ENCODE results near the gene FBXO4. TPM values are rescaled to one million over a fixed set of nuclear protein-coding genes. Genes with fewer than 3 reads are reported as not detected.

FBXO4 gene
- total and polyA plus RNA-seq, 2 of the 8 experiments (the other 6 are each of a cell fraction or from before 2014, with no cell fraction given), result 0.60 to 0.88 TPM

DNA sequence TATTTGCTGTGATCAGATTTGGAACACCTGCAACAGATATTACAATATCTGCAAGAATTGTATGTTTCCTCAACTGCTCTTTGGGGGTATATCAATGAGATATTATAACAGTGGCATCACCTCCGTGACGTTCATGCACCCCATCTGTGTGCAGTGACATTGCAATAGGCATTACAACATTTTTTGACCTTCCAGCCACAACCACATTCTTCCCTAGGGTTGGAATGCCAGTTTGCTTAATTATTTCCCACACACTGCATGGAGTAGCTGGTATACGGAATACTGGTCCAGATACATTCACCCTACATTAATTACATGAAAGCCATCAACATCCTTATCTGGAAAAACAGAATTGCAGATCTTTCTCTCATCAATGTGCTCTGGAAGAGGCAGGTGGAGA, 42.3 kb downstream of the FBXO4 start:
- Histone ChIP-seq H3K9ac (replicated peaks in 1 of 4; ENCODE audit: extremely low read depth in 1 of 4, low read depth in 3 of 4, low read length in 3 of 4) (no peak overlapping the region), H3K14ac (ENCODE audit: insufficient read length) (no peak overlapping the region), H3K27ac (ENCODE audit: low read depth, low read length) (no peak overlapping the region), H3K79me1 (ENCODE audit: low read depth, low read length) (no peaks in the 10 kb centered on the region), H4K91ac (replicated peaks; ENCODE audit: insufficient read length, low read length) (no peak overlapping the region), H4K5ac (ENCODE audit: insufficient read length, low read depth, low read length) (no peak overlapping the region), H3K4ac (replicated peaks; ENCODE audit: insufficient read length, low read depth, low read length) (no peak overlapping the region), H3K18ac (ENCODE audit: extremely low read depth, low read length) (no peak overlapping the region), H2AK5ac (ENCODE audit: low read depth, low read length) (no peak overlapping the region), H3K23ac (ENCODE audit: insufficient read length) (no peak overlapping the region), H3K23me2 (ENCODE audit: low read depth, low read length) (no peaks in the 10 kb centered on the region), H3K4me1 (replicated peaks in 1 of 4; ENCODE audit: control insufficient read depth in 3 of 4, insufficient read depth in 4 of 4, low read length in 3 of 4) (no peaks in the 10 kb centered on the region), H4K20me1 (replicated peaks in 1 of 2; ENCODE audit: control insufficient read depth in 1 of 2, insufficient read depth in 2 of 2, low read length in 2 of 2) (no peaks in the 10 kb centered on the region), H3K9me3 (ENCODE audit: insufficient read depth in 2 of 2, low read depth in 1 of 2, low read length in 1 of 2) (peaks cover 2 to 4% of the 10 kb centered on the region in 2 experiments; a peak in 1 of 4 replicates), H2BK20ac (ENCODE audit: low read length) (no peak overlapping the region), H3K4me3 (ENCODE audit: extremely low read depth in 1 of 4, insufficient read depth in 2 of 4, low read depth in 3 of 4, low read length in 4 of 4) (no peak overlapping the region), H3K56ac (replicated peaks; ENCODE audit: insufficient read length, low read depth, low read length) (no peak overlapping the region), H2BK15ac (ENCODE audit: low read length) (no peak overlapping the region), H3K4me2 (ENCODE audit: insufficient read depth in 1 of 2, low read depth in 2 of 2, low read length in 2 of 2) (no peak overlapping the region), H2BK5ac (ENCODE audit: low read depth, low read length) (no peak overlapping the region), H3K79me2 (ENCODE audit: control insufficient read depth in 1 of 2, insufficient read depth in 2 of 2, low read length in 2 of 2) (no peaks in the 10 kb centered on the region), H4K8ac (ENCODE audit: extremely low read depth, insufficient read depth, low read length) (no peak overlapping the region), H3K27me3 (replicated peaks in 1 of 4; ENCODE audit: control insufficient read depth in 3 of 4, extremely low read depth in 1 of 4, insufficient read depth in 3 of 4, low read length in 3 of 4) (no peaks in the 10 kb centered on the region), H2BK12ac (ENCODE audit: low read depth, low read length) (no peak overlapping the region), H2BK120ac (replicated peaks; ENCODE audit: low read depth, low read length) (no peak overlapping the region), H2AFZ (ENCODE audit: low read length) (no peak overlapping the region), H3K36me3 (ENCODE audit: control insufficient read depth in 2 of 4, insufficient read depth in 4 of 4, low read length in 3 of 4) (no peaks in the 10 kb centered on the region)
- WGBS, 2 experiments (ENCODE audit: extremely low coverage in 1 of 2, insufficient coverage in 1 of 2, insufficient read length in 1 of 2, insufficient replicate concordance in 2 of 2, low coverage in 1 of 2, low lambda C conversion rate in 2 of 2, missing lambda C conversion rate in 1 of 2), result 90% methylated on average over 3 of the region's 3 CpGs; no CpG with 5 or more reads in 1 of the 2 experiments
- DNase-seq (ENCODE audit: low read depth in 1 of 2, low spot score in 2 of 2) (no peak), FAIRE-seq (no peak)
- ChIA-PET POLR2A (ENCODE audit: partially characterized antibody) (no interaction called here), CTCF (ENCODE audit: partially characterized antibody) (no interaction called here)
- TF ChIP-seq, protein P1, sequence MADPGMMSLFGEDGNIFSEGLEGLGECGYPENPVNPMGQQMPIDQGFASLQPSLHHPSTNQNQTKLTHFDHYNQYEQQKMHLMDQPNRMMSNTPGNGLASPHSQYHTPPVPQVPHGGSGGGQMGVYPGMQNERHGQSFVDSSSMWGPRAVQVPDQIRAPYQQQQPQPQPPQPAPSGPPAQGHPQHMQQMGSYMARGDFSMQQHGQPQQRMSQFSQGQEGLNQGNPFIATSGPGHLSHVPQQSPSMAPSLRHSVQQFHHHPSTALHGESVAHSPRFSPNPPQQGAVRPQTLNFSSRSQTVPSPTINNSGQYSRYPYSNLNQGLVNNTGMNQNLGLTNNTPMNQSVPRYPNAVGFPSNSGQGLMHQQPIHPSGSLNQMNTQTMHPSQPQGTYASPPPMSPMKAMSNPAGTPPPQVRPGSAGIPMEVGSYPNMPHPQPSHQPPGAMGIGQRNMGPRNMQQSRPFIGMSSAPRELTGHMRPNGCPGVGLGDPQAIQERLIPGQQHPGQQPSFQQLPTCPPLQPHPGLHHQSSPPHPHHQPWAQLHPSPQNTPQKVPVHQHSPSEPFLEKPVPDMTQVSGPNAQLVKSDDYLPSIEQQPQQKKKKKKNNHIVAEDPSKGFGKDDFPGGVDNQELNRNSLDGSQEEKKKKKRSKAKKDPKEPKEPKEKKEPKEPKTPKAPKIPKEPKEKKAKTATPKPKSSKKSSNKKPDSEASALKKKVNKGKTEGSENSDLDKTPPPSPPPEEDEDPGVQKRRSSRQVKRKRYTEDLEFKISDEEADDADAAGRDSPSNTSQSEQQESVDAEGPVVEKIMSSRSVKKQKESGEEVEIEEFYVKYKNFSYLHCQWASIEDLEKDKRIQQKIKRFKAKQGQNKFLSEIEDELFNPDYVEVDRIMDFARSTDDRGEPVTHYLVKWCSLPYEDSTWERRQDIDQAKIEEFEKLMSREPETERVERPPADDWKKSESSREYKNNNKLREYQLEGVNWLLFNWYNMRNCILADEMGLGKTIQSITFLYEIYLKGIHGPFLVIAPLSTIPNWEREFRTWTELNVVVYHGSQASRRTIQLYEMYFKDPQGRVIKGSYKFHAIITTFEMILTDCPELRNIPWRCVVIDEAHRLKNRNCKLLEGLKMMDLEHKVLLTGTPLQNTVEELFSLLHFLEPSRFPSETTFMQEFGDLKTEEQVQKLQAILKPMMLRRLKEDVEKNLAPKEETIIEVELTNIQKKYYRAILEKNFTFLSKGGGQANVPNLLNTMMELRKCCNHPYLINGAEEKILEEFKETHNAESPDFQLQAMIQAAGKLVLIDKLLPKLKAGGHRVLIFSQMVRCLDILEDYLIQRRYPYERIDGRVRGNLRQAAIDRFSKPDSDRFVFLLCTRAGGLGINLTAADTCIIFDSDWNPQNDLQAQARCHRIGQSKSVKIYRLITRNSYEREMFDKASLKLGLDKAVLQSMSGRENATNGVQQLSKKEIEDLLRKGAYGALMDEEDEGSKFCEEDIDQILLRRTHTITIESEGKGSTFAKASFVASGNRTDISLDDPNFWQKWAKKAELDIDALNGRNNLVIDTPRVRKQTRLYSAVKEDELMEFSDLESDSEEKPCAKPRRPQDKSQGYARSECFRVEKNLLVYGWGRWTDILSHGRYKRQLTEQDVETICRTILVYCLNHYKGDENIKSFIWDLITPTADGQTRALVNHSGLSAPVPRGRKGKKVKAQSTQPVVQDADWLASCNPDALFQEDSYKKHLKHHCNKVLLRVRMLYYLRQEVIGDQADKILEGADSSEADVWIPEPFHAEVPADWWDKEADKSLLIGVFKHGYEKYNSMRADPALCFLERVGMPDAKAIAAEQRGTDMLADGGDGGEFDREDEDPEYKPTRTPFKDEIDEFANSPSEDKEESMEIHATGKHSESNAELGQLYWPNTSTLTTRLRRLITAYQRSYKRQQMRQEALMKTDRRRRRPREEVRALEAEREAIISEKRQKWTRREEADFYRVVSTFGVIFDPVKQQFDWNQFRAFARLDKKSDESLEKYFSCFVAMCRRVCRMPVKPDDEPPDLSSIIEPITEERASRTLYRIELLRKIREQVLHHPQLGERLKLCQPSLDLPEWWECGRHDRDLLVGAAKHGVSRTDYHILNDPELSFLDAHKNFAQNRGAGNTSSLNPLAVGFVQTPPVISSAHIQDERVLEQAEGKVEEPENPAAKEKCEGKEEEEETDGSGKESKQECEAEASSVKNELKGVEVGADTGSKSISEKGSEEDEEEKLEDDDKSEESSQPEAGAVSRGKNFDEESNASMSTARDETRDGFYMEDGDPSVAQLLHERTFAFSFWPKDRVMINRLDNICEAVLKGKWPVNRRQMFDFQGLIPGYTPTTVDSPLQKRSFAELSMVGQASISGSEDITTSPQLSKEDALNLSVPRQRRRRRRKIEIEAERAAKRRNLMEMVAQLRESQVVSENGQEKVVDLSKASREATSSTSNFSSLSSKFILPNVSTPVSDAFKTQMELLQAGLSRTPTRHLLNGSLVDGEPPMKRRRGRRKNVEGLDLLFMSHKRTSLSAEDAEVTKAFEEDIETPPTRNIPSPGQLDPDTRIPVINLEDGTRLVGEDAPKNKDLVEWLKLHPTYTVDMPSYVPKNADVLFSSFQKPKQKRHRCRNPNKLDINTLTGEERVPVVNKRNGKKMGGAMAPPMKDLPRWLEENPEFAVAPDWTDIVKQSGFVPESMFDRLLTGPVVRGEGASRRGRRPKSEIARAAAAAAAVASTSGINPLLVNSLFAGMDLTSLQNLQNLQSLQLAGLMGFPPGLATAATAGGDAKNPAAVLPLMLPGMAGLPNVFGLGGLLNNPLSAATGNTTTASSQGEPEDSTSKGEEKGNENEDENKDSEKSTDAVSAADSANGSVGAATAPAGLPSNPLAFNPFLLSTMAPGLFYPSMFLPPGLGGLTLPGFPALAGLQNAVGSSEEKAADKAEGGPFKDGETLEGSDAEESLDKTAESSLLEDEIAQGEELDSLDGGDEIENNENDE (IDR thresholded peaks at IDR 0.05; ENCODE audit: insufficient replicate concordance, low read length), result no peak

Data from H1 (cell line).